Gastroesophageal sphincter (tissue), 4 donors: ENCODE data around the gene KIAA1217. TPM values are rescaled to one million over a fixed set of nuclear protein-coding genes. Genes with fewer than 3 reads are reported as not detected.
"Not testable (repeated sequence)": the region's sequence is repeated elsewhere in the genome, so short reads cannot be mapped to it uniquely, and the experiment has no call there.

Experiments
- ATAC-seq: fragments of 150-250 bp; one replicate; pipeline ENCODE4 v1.9.1; 2016; ENCODE audit warnings: mild to moderate bottlenecking, moderate library complexity
- H3K27ac ChIP-seq, 4 donors: fragments of 200-600 bp; sonication (generic) in 3 of 4; 1 replicate in 3 of 4; 2 replicates in 1 of 4; pipeline ENCODE4 v1.5.1; 2016 to 2019
- H3K27me3 ChIP-seq: fragments of 200-600 bp; sonication (generic); one replicate; pipeline ENCODE4 v1.5.1; 2019
- H3K36me3 ChIP-seq, 2 donors: fragments of 200-600 bp; sonication (generic); one replicate each; pipeline ENCODE4 v1.5.1; 2019; ENCODE audit warnings: control low read depth in 1 of 2
- H3K4me1 ChIP-seq, 3 donors: fragments of 200-600 bp; sonication (generic); 1 replicate in 2 of 3; 2 replicates in 1 of 3; pipeline ENCODE4 v1.5.1; 2016 to 2019; ENCODE audit warnings: control low read depth in 2 of 3
- H3K4me3 ChIP-seq, 2 donors: fragments of 200-600 bp; sonication (generic); one replicate each; pipeline ENCODE4 v1.5.1; 2019; ENCODE audit warnings: mild to moderate bottlenecking in 1 of 2, moderate library complexity in 1 of 2
- H3K9me3 ChIP-seq, 3 donors: fragments of 200-600 bp; sonication (generic); one replicate each; pipeline ENCODE4 v1.5.1; 2017 to 2019; ENCODE audit warnings: control low read depth in 2 of 3
- CTCF ChIP-seq, 4 experiments: fragments of 200-600 bp in 2 of 4; fragments of 450-650 bp in 2 of 4; sonication (generic) in 1 of 4; IDR thresholded peaks; one replicate each; pipeline ENCODE4 v1.5.1; 2017 to 2019; ENCODE audit warnings: antibody characterized with exemption in 4 of 4, mild to moderate bottlenecking in 2 of 4, moderate library complexity in 2 of 4
- EP300 ChIP-seq: sonication (generic); formaldehyde crosslinking; IDR thresholded peaks from one replicate; pipeline ENCODE4 v1.6.1; 2017; ENCODE audit warnings: antibody characterized with exemption, mild to moderate bottlenecking
- POLR2A ChIP-seq, 2 donors: fragments of 450-650 bp; IDR thresholded peaks; one replicate each; pipeline ENCODE4 v1.6.1; 2017; ENCODE audit warnings: antibody characterized with exemption in 2 of 2, mild to moderate bottlenecking in 2 of 2, moderate library complexity in 1 of 2
- POLR2AphosphoS5 ChIP-seq: sonication (generic); formaldehyde crosslinking; IDR thresholded peaks from one replicate; pipeline ENCODE4 v1.6.1; 2017; ENCODE audit warnings: antibody characterized with exemption
- WGBS, 2 donors: methylation state at CpG; one replicate each; pipeline ENCODE4 v1.1.5; 2018; ENCODE audit warnings: low coverage in 1 of 2; 5-methylcytosine and 5-hydroxymethylcytosine counted together
- total RNA-seq, 4 donors: library from RNA; depleted of rRNA; stranded (reverse); fragments of >200 nt; gene quantifications; one replicate each; pipeline ENCODE4 v1.1.0, GENCODE V29; 2016

Gene KIAA1217
- total RNA-seq, 4 donors from 2014 or later, result 9.7 to 15.3 (median 12.7) TPM

- Histone ChIP-seq H3K27me3 (no peaks in the 10 kb centered on the region), H3K4me1 (peaks cover 0 to 17% (median 0%) of the 10 kb centered on the region in 3 donors), H3K36me3 (no peaks in the 10 kb centered on the region), H3K4me3 (no peak overlapping the region), H3K27ac (peak overlapping the region in 2 of 4 donors; percentile 25 to 31), H3K9me3 (no peaks in the 10 kb centered on the region)
- ATAC-seq, result no peak
- WGBS, 2 donors, result 60 to 66% methylated on average over 8 to 9 of the region's 9 CpGs
- TF ChIP-seq CTCF (IDR thresholded peaks at IDR 0.05) (no peak), POLR2AphosphoS5 (no peak)
Observed at GRCh38 chr10:24350070-24350921, 141.4 kb downstream of the KIAA1217 start.

GRCh38 chr10:24350922-24351225, 141.9 kb downstream of the KIAA1217 start:
- H3K4me3 ChIP-seq, H3K27me3 ChIP-seq, ATAC-seq, H3K27ac ChIP-seq, H3K9me3 ChIP-seq, H3K36me3 ChIP-seq: not testable (repeated sequence)
- whole genome bisulfite sequencing, 2 donors, result 86 to 93% methylated on average over 3 to 4 of the region's 7 CpGs
- peaks cover 0 to 12% (median 0%) of the 10 kb centered on the region in 3 donors for H3K4me1 ChIP-seq

- Histone ChIP-seq H3K36me3 (no peaks in the 10 kb centered on the region), H3K27ac (no peak overlapping the region), H3K9me3 (no peaks in the 10 kb centered on the region), H3K4me3 (no peak overlapping the region), H3K4me1 (peaks cover 0 to 10% (median 0%) of the 10 kb centered on the region in 3 donors), H3K27me3 (no peaks in the 10 kb centered on the region)
- ATAC-seq, result no peak
- WGBS, 2 donors, result 87 to 90% methylated on average over 1 to 3 of the region's 4 CpGs
- TF ChIP-seq EP300, result no peak
- no peak for TF ChIP-seq CTCF (IDR thresholded peaks at IDR 0.05)
- no peak for TF ChIP-seq POLR2AphosphoS5
- TF ChIP-seq POLR2A (IDR thresholded peaks at IDR 0.05), result no peak
Observed at GRCh38 chr10:24351961-24352360, 143.0 kb downstream of the KIAA1217 start.

GRCh38 chr10:24352399-24352798, 143.5 kb downstream of the KIAA1217 start:
- no peaks in the 10 kb centered on the region for H3K36me3 ChIP-seq
- H3K4me1 ChIP-seq, result peaks cover 0 to 10% (median 0%) of the 10 kb centered on the region in 3 donors
- 83 to 100% methylated on average over 1 to 2 of the region's 2 CpGs for WGBS, 2 donors
- no peak for ATAC-seq
- H3K4me3 ChIP-seq, result no peak overlapping the region
- no peak for TF ChIP-seq EP300
- no peak for TF ChIP-seq POLR2AphosphoS5
- TF ChIP-seq CTCF (IDR thresholded peaks at IDR 0.05), result no peak
- TF ChIP-seq POLR2A (IDR thresholded peaks at IDR 0.05), result no peak
- no peaks in the 10 kb centered on the region for H3K9me3 ChIP-seq
- H3K27ac ChIP-seq, result peak overlapping the region in 1 of 4 donors; percentile 3
- no peaks in the 10 kb centered on the region for H3K27me3 ChIP-seq

- peak overlapping the region in 1 of 4 donors; percentile 3 for H3K27ac ChIP-seq
- TF ChIP-seq CTCF (IDR thresholded peaks at IDR 0.05) (no peak), POLR2A (IDR thresholded peaks at IDR 0.05) (no peak), POLR2AphosphoS5 (no peak), EP300 (no peak)
Observed at GRCh38 chr10:24353319-24353718, 144.4 kb downstream of the KIAA1217 start.

More at GRCh38 chr10:24353319-24353718, 144.4 kb downstream of the KIAA1217 start:
- Histone ChIP-seq H3K4me3 (no peak overlapping the region), H3K36me3 (no peaks in the 10 kb centered on the region), H3K4me1 (peaks cover 0 to 10% (median 0%) of the 10 kb centered on the region in 3 donors), H3K27me3 (no peaks in the 10 kb centered on the region), H3K9me3 (no peaks in the 10 kb centered on the region)
- ATAC-seq, result no peak
- WGBS, 2 donors, result 67 to 76% methylated on average over 6 of the region's 6 CpGs
